ENCODE results near the gene COLQ.

The COLQ gene

GRCh38 chr3:15520185-15520584 lies 1.3 kb downstream of the COLQ start:
- peak; percentile 21 to 24 for DNase-seq (ENCODE audit: low read depth in 2 of 2)

GRCh38 chr3:15519096-15519495 lies 2.4 kb downstream of the COLQ start:
- DNase-seq (ENCODE audit: low read depth in 2 of 2), result no peak

- DNase-seq (ENCODE audit: low read depth in 2 of 2), result no peak
These were observed 6.7 kb downstream of the COLQ start for GRCh38 chr3:15514663-15515340.

GRCh38 chr3:15513810-15514662 lies 7.5 kb downstream of the COLQ start:
- DNase-seq (ENCODE audit: low read depth in 2 of 2), result no peak

GRCh38 chr3:15513116-15513515 lies 8.4 kb downstream of the COLQ start:
- no peak for DNase-seq (ENCODE audit: low read depth in 2 of 2)

GRCh38 chr3:15512166-15512565 lies 9.3 kb downstream of the COLQ start:
- DNase-seq (ENCODE audit: low read depth in 2 of 2), result no peak

GRCh38 chr3:15511156-15511555 lies 10.3 kb downstream of the COLQ start:
- no peak for DNase-seq (ENCODE audit: low read depth in 2 of 2)

GRCh38 chr3:15510493-15510892 lies 11.0 kb downstream of the COLQ start:
- DNase-seq (ENCODE audit: low read depth in 2 of 2), result no peak

- DNase-seq (ENCODE audit: low read depth in 2 of 2), result no peak
These were observed 14.9 kb downstream of the COLQ start for GRCh38 chr3:15506571-15506970.

- no peak for DNase-seq (ENCODE audit: low read depth in 2 of 2)
These were observed 15.9 kb downstream of the COLQ start for GRCh38 chr3:15505479-15506165.

- DNase-seq (ENCODE audit: low read depth in 2 of 2), result no peak
These were observed 18.9 kb downstream of the COLQ start for GRCh38 chr3:15502616-15503015.

- no peak for DNase-seq (ENCODE audit: low read depth in 2 of 2)
These were observed 20.4 kb downstream of the COLQ start for GRCh38 chr3:15501126-15501525.

- no peak for DNase-seq (ENCODE audit: low read depth in 2 of 2)
These were observed 21.3 kb downstream of the COLQ start for GRCh38 chr3:15500107-15500724.

- no peak for DNase-seq (ENCODE audit: low read depth in 2 of 2)
These were observed 22.0 kb downstream of the COLQ start for GRCh38 chr3:15499536-15499935.

GRCh38 chr3:15498431-15499214 lies 22.9 kb downstream of the COLQ start:
- DNase-seq (ENCODE audit: low read depth in 2 of 2), result no peak

GRCh38 chr3:15497964-15498363 lies 23.5 kb downstream of the COLQ start:
- DNase-seq (ENCODE audit: low read depth in 2 of 2), result no peak

- no peak for DNase-seq (ENCODE audit: low read depth in 2 of 2)
These were observed 25.2 kb downstream of the COLQ start for GRCh38 chr3:15496341-15496664.

GRCh38 chr3:15495461-15496340 lies 25.8 kb downstream of the COLQ start:
- DNase-seq (ENCODE audit: low read depth in 2 of 2), result no peak

GRCh38 chr3:15493436-15493835 lies 28.1 kb downstream of the COLQ start:
- DNase-seq (ENCODE audit: low read depth in 2 of 2), result no peak

- no peak for DNase-seq (ENCODE audit: low read depth in 2 of 2)
These were observed 28.6 kb downstream of the COLQ start for GRCh38 chr3:15492847-15493360.

Data from stimulated activated CD8-positive, alpha-beta memory T cell treated with anti-CD3 and anti-CD28 coated beads, Interleukin-15, amount 100 ng/mL, for 4 hours (primary cell).